Iris pigment epithelial cell (primary cell): ENCODE measurements around the gene PLEKHB2.
"Not testable (repeated sequence)": the region's sequence is repeated elsewhere in the genome, so short reads cannot be mapped to it uniquely, and the experiment has no call there.

Experiments used
- DNase-seq: peaks from one replicate; pipeline ENCODE4 v3.0.0-alpha.2; 2011; ENCODE audit warnings: low read depth

The PLEKHB2 gene

DNA sequence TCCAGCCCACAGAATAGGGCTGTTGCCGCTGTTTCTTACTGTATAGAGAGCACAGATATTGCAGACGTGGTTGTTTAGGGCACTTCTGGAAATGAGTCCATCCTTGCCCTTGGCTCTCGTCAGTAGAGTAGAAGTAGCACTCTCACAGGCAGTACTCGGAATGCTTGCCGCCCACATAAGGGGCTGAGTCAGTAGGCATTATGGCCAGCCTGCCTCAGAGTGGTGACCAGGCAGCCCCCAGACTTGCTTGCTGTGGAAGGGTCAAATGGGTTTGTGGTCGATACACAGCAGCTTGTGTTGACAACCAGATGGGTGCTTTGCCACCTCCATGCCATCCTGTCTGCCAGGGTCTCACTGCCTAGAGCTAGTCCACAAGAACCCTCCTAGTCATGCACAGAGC, 38.7 kb downstream of the PLEKHB2 start:
- peak; percentile 27 for DNase-seq

DNA sequence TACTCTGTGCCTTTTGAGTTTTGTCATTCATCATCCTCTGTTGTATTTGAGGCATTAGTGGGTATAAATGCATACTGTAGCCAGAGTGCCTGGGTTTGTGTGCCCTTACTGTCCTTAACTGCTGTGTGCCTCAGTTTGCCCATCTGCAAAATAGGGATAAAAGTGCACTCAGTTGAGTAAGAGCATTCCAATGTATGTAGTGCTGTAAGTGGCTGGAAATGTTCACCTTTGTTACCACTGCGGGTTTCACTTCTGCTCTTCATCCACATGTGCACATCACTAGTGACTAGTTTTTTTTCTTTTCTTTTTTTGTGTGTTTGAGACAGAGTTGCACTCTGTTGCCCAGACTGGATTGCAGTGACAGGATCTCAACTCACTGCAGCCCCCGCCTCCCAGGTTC, 39.9 kb downstream of the PLEKHB2 start:
- DNase-seq = no peak

DNA sequence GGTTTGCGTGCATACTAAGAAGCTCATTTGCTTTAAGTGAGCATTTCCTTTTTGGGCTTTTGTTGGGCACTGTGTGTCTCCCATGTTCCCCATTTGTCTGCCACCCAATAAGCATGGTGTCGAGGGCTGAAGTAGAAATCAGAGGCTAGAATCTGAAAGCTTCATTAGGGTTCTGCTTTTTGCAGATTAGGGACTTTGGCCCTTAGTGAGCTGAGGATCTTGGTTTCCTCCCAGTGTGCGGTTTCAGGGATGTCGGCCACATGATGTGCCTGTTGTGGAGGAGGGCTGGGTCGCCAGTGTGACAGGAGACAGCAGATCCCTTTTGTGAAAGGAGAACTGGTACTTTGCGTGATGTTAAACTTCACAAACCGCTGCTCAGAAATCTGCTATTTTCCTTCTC, 41.1 kb downstream of the PLEKHB2 start:
- DNase-seq = no peak

DNA sequence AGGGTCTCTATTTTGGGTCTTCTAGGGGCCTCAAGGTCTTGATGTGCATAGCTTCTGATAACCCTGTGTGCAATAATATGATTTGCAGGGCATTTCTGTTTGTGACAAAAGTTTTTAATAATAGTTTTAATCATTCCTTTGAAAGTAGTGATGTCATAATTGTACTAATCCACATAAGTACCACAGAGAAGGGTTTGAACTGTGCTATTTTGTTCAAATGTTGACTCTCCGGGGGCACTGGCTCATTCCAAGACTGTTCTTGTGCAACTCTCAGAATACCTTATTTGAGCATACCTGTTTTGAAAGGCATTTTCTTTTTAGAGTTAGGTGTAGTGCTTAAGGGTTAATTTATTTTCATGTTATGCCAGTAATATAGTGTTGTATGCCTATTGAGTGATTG, 41.6 kb downstream of the PLEKHB2 start:
- no peak for DNase-seq

DNA sequence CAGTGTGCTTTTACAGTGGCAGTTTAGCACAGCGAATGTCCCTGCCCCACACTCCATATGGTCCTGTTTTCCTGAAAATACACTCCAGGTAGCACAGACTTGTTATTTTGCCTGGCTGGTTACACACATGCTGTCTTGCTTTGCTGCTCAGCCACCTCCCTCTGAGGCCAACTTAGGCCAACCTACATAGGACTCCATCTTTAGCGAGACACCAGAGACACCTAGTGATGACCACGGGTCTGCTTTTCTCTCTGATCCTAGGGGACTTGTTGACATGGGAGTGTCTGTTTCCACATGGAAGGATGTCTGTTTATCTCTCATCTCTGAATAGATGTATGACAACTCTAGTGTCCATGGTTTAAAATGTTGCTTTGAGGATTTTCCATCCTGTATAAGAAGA, 43.3 kb downstream of the PLEKHB2 start:
- no peak for DNase-seq

DNA sequence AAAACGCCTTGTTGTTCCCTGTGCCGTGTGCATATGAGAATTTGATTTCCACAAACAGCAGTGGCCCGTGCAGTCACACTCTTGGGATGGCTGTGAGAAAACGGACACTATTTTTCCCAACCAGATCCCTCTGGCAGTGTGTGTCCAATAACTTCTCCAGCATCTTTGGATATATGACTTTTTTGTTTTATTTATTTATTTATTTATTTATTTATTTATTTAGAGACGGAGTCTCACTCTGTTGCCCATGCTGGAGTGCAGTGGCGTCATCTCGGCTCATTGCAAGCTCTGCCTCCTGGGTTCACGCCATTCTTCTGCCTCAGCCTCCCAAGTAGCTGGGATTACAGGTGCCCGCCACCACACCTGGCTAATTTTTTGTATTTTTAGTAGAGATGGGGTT, 45.0 kb downstream of the PLEKHB2 start:
- DNase-seq = not testable (repeated sequence)

DNA sequence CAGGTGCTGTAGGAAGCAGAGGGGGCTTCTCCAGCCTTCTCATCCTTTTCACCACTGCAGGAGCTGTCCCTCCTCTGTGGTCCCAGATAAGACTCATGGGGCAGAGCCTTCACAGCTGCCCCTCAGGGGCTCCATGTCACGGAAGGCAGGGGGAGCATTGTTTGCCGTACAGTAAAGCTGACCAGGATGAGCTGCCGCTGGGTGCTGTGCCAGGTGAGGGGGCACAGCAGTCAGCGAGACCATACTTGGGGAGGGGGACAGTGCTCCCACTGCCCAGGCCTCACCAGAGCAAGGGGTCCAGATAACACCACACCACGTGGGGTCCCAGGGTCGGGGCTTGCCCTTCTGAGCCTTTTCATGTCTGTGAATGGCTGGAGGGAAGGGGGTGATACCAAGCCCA, 46.3 kb downstream of the PLEKHB2 start:
- DNase-seq = no peak

DNA sequence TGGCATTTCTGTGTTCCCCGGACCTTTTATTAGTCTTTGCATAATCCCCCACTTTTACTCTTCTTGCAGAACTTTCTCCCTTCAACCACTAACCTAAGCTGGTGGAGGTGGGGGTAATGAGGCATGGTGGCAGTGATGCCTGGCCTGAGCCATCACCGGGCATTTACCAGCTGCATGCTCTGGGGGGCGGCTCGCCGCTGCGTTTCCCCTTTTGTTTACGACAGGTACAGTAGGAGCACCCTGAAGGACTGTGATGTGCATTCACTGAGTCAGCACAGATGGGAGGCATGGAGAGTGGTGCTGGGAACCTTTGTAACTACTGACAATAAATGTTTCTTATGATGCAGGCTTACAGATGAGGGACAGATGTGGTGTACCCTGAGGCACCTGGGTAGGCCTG, 46.9 kb downstream of the PLEKHB2 start:
- DNase-seq = no peak

DNA sequence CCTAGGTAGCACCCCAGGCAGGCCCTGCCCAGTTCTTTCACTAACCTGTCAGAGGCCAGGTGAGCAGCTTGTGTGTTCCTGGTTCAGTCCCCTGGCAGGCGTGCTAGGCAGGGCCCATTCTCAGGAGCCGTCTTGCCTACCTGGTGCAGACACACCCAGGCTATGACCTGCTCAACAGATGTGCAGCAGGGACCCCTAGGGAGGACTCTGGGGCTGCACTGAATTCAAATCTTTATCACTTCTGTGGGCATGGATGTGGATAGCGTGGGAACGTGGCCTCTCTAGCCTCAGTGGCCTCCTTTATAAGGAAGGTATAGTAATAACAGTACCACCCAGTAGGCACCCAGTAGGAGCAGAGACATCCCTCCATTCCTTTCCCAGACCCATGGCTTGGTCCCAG, 48.4 kb downstream of the PLEKHB2 start:
- DNase-seq = no peak

DNA sequence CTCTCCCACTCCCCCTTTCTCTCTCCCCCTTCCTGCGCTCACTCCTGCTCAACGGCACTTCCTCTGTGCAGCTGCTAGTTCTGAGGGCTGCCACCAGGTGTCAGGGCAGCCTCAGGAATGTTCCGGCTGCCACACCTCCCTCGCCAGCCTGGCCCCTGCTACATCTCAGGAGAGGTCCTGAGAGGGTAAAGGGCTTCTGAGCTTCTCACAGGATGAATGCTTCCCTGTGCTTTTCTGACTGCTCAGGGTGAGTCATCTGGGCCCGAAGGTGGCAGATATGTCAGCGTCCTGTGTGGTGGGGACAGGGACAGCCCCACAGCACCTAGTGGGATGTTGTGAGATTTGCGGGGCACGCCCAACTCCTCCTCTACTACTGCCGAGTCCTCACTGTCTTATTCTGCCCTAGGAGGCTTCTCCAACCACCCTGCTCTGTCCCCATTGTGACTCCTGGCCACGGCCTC, 49.0 kb downstream of the PLEKHB2 start:
- DNase-seq = peak; percentile 61

DNA sequence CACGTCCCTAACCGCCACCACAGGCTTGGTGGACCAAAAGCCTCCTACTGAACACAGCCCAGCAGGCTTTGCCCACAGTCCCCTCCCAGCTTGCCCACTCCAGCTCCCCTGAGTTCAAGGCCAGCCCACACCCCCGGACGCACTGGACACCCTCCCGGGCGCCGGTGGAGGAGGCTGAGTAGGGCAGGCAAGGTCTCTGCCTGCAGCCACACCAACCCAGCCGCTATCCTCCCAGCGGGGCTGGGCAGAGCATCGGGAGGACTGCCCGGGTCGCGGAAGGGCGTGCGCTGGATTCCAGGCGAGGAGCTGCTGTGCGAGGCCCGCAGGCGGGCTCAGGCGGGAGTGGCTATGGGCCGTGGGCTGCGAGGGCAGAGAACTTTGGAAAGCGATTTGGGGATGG, 49.5 kb downstream of the PLEKHB2 start:
- no peak for DNase-seq

DNA sequence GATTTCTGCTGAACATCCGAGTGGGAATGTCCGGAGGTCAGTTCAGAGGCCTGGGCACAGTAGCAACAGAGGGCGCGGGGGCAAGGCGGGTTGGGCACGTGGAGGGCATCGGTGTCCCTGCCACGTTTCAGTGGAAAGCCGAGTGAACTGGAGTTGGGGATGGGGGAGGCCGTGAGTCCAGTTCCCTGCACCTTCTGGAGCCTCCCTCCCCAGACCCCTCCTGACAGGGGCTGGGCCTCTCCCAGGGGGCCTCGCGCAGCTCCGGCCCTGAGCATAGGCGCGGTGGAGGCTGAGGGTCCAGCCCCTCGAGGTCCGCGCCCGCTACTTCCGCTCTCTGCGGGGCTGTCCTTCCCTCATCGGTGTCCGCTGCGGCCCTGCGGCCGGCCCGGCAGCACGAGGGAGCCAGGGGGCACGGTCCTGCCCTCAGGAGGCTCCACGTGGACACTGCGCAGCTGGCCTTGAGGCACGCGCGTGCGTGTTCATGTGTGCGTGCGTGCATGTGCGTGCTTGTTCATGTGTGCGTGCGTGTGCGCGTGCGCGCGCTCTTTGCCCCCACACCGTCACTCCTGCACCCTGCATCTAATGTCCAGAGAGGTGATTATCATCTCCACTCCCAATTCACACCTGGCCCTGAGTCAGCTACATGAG, 50.2 kb downstream of the PLEKHB2 start:
- DNase-seq = no peak

DNA sequence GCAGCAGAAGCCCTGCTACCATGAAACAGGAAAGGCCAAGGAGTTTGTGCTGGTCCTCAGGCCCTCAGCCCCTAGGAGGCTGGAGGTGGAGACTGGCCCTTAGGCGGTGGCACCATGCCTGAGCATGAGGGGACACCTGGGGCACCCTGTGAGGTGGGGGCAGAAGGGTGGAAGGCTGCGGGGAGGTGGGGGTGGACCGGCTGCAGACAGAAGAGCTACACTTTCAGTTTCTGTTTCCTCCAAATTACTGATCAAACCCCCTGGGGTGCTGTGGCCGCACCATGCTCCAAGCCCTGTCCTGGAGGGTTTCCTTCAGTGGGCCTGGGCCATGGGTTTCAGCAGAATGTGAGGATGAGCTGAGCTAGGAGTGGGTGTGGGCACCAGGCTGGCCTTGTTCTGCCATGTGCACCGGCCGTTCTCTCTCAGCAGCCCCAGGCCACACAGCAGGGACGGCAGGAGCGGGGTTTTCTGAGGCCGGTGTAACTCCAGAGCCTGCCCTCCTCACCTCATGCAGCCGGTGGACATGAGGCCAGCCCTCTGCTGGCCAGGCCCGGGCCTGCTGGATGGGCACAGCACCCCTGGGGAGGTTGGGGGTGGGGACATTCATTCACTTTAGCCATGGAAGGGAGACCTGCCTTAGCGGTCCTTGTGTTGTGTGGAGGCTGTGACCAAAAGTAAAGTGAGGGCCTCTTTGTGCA, 51.5 kb downstream of the PLEKHB2 start:
- no peak for DNase-seq

DNA sequence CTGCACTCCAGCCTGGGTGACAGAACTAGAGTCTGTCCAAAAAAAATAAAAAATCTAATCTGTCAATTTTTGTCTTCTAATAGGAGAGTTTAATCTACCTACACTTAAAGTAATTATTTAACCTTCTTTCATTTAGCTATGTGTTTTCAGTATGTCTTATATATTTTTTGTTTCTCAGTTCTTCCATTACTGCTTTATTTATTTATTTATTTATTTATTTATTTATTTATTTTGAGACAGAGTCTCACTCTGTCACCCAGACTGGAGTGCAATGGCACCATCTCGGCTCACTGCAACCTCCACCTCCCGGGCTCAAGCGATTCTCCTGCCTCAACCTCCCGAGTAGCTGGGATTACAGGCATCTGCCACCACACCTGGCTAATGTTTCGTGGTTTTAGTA, 60.4 kb downstream of the PLEKHB2 start:
- not testable (repeated sequence) for DNase-seq

DNA sequence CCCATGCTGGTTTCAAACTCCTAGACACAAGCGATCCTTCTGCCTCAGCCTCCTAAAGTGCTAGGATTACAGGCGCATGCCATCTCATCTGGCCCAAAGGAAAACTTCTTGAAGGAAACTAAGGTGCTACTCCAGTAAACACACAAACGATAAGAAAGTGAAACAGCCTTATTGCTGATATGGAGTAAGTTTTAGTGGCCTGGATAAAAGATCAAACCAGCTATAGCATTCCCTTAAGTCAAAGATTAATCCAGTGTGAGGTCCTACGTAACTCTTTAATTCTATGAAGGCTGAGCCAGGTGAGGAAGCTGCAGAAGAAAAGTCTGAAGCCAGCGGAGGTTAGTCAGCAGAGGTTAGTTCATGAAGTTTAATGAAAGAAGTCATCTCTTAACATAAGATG, 63.4 kb downstream of the PLEKHB2 start:
- no peak for DNase-seq

DNA sequence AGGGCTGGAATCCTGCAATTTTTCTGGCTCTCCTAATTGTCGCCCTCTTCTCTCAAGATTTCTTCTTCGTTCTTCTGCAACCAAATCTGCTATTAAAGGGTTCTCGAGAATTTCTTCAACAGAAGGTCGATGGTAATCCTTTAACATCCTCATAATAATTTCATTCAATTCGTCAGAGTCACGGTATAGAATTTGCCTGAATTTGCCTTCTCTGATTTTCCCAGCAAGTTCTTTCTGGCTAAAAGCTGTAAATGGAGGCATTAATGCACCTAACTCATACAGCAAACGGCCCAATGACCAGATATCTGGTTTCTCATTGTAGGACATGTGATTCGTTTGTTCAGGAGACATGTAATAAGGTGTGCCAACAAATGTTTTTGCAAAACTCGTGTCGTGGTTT, 72.9 kb downstream of the PLEKHB2 start:
- not testable (repeated sequence) for DNase-seq

DNA sequence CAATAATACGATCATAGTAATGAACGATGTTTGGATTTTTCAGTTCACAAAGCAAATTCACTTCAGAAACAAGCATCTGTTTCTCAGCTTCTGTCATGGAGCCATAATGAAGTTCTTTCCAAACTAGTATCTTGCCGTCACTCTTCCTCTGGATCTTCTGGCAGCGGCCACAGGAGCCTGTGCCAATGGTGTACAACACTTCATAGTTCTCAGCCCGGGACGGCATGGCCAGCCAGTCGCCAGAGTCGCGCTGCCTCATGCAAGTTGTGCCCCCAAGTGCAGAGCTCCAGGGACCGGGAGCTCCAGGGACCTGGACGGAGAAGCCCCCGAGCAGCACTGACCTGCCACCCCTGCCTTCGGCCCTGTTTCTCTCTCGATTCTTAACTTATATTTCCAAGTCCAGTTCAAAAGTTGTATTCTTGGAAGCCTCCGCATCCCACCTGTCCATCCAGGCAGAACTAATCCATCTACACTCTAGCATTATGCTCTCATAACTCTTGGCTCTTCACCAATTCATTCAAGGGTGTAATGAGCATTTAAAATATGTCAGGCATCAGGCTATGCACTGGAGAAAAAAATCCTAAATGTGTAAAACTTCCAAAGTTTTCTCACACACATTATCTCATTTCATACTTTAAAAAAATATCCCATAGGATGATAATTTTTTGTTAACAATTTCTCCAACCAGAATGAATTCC, 73.7 kb downstream of the PLEKHB2 start:
- DNase-seq = not testable (repeated sequence)

DNA sequence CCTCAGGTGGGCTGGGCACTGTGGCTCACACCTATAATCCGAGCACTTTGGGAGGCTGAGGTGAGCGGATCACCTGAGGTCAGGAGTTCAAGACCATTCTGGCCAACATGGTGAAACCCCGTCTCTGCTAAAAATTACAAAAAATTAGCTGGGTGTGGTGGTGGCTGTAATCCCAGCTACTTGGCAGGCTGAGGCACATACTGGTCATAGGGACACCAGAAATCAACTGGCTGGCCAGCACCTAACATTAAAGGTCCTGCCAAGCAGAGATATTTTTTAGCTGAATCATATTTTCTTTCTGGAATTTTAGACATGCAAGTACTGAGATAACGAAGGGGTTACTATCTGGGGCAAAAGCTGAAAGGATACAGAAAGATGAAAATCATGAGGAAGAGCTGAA, 76.3 kb downstream of the PLEKHB2 start:
- peak; percentile 3 for DNase-seq

DNA sequence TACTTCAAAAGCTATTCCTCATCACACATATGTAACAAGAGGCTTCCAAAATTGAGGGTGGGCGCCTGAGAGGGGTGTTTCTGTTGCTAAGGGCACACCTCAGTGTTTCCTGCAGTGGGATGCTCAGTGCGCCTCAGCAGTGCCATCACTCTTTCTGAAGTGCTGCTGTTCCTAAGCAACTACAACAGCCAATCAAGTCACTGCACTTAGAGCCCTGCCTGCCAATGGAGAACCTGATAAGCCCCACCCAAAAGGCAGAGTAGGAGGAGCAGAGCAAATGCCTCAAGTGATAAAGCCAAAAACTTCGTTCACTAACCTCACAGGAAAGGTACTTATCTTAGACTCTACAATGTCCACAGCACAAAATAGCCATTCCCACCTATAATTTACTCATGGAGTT, 88.3 kb downstream of the PLEKHB2 start:
- DNase-seq = not testable (repeated sequence)

DNA sequence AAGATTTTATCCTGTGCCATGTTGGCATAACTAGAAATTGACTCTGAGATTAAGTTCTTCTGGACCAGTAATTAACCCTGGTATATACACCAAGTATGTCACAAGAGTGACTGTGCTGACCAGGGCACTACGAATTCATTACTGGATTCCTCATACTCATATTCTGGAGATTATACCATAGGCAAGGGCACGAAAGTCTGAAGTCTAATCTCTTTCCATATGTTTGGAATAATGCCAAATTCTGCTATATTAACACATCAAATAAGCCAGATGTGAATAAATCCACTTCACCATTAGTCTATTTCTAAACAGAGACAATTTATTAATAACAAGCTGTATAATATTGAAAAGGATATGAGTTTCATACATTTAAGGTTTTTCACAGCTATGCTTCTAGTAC, 91.0 kb downstream of the PLEKHB2 start:
- DNase-seq = not testable (repeated sequence)
